ENCODE measurements around the gene MILR1. TPM values are rescaled to one million over a fixed set of nuclear protein-coding genes. Genes with fewer than 3 reads are reported as not detected.
"Not testable (repeated sequence)": the region's sequence is repeated elsewhere in the genome, so short reads cannot be mapped to it uniquely, and the experiment has no call there.

Gene MILR1
- total RNA-seq, 4 donors from 2014 or later, result 2.3 to 14.6 (median 6.8) TPM; not detected in 1

- intact Hi-C loops (cut with DNase I), result loop anchor here (5.0 to 10.0 kb wide), 2 partner anchors 69 to 186 kb away; no protein-coding TSS in a partner anchor
- TF ChIP-seq CTCF (IDR thresholded peaks at IDR 0.05) (peak in 3 of 6 experiments; percentile 22 to 42 (median 39)), POLR2A (IDR thresholded peaks at IDR 0.05) (no peak)
- Histone ChIP-seq H3K4me3 (replicated peaks in 1 of 3) (no peak overlapping the region), H3K36me3 (peaks cover 26 to 30% of the 10 kb centered on the region in 2 donors), H3K27me3 (no peaks in the 10 kb centered on the region), H3K4me1 (peaks cover 9 to 16% of the 10 kb centered on the region in 2 donors), H3K27ac (no peak overlapping the region), H3K9me3 (no peaks in the 10 kb centered on the region)
- peak in 1 of 2 donors; percentile 22 for DNase-seq
- 90 to 91% methylated on average over 13 of the region's 13 CpGs for WGBS, 2 donors
These were observed 42.3 kb downstream of the MILR1 start for GRCh38 chr17:64491034-64491860.

- intact Hi-C loops (cut with DNase I), result loop anchor here (5.0 to 10.0 kb wide), 2 partner anchors 70 to 187 kb away; no protein-coding TSS in a partner anchor
- 89 to 92% methylated on average over 3 of the region's 3 CpGs for WGBS, 2 donors
- no peak for DNase-seq
- Histone ChIP-seq H3K27me3 (no peaks in the 10 kb centered on the region), H3K27ac (no peak overlapping the region), H3K4me3 (replicated peaks in 1 of 3) (no peak overlapping the region), H3K4me1 (peaks cover 10 to 16% of the 10 kb centered on the region in 2 donors), H3K9me3 (no peaks in the 10 kb centered on the region), H3K36me3 (peaks cover 26 to 30% of the 10 kb centered on the region in 2 donors)
- TF ChIP-seq POLR2A (IDR thresholded peaks at IDR 0.05) (no peak), CTCF (IDR thresholded peaks at IDR 0.05) (no peak)
These were observed 43.1 kb downstream of the MILR1 start for GRCh38 chr17:64491994-64492393.

GRCh38 chr17:64492481-64493109 lies 43.7 kb downstream of the MILR1 start:
- Histone ChIP-seq H3K4me1 (peaks cover 10 to 21% of the 10 kb centered on the region in 2 donors), H3K27ac (no peak overlapping the region), H3K4me3 (replicated peaks in 1 of 3) (no peak overlapping the region), H3K9me3 (no peaks in the 10 kb centered on the region), H3K27me3 (no peaks in the 10 kb centered on the region), H3K36me3 (peaks cover 26 to 30% of the 10 kb centered on the region in 2 donors)
- intact Hi-C loops (cut with DNase I), result loop anchor here (5.0 to 10.0 kb wide), 2 partner anchors 70 to 188 kb away; no protein-coding TSS in a partner anchor
- DNase-seq, result no peak
- TF ChIP-seq POLR2A (IDR thresholded peaks at IDR 0.05) (no peak), CTCF (IDR thresholded peaks at IDR 0.05) (peak; percentile 3 to 60 (median 28))
- WGBS, 2 donors, result 84 to 87% methylated on average over 6 of the region's 6 CpGs

- no peak overlapping the region for H3K27ac ChIP-seq
- H3K36me3 ChIP-seq, result peaks cover 36 to 38% of the 10 kb centered on the region in 2 donors
- TF ChIP-seq CTCF (IDR thresholded peaks at IDR 0.05) (no peak), POLR2A (IDR thresholded peaks at IDR 0.05) (no peak)
- 92 to 94% methylated on average over 2 of the region's 2 CpGs for WGBS, 2 donors
- DNase-seq, result no peak
- H3K4me1 ChIP-seq, result peaks cover 10 to 26% of the 10 kb centered on the region in 2 donors
- intact Hi-C loops (cut with DNase I), result loop anchor here (5.0 to 10.0 kb wide), 2 partner anchors 72 to 189 kb away; no protein-coding TSS in a partner anchor
- no peaks in the 10 kb centered on the region for H3K27me3 ChIP-seq
- H3K9me3 ChIP-seq, result no peaks in the 10 kb centered on the region
- H3K4me3 ChIP-seq (replicated peaks in 1 of 3), result no peak overlapping the region
These were observed 45.2 kb downstream of the MILR1 start for GRCh38 chr17:64494121-64494520.

- not testable (repeated sequence) for H3K9me3 ChIP-seq; H3K27ac ChIP-seq; H3K27me3 ChIP-seq; DNase-seq; H3K4me3 ChIP-seq (replicated peaks in 1 of 3)
- Histone ChIP-seq H3K4me1 (peaks cover 10 to 26% of the 10 kb centered on the region in 2 donors), H3K36me3 (peaks cover 39 to 42% of the 10 kb centered on the region in 2 donors)
- 93 to 94% methylated on average over 5 of the region's 5 CpGs for WGBS, 2 donors
- intact Hi-C loops (cut with DNase I), result loop anchor here (10.0 kb wide), 1 partner anchor 190 kb away; no protein-coding TSS in a partner anchor
These were observed 46.4 kb downstream of the MILR1 start for GRCh38 chr17:64495300-64495699.

Measured in thyroid gland (tissue), 4 donors.